Ramos (cell line): ENCODE measurements around the gene TSPO.

ENCODE experiments used
- in situ Hi-C: fragments of 300-500 bp; cut with MboI; formaldehyde crosslinking; loops from one replicate; pipeline ENCODE4 v1.14.3; 2022; ENCODE audit warnings: low sequenced_read_pairs; ENCODE audit not compliant: unreplicated experiment

Gene TSPO

DNA sequence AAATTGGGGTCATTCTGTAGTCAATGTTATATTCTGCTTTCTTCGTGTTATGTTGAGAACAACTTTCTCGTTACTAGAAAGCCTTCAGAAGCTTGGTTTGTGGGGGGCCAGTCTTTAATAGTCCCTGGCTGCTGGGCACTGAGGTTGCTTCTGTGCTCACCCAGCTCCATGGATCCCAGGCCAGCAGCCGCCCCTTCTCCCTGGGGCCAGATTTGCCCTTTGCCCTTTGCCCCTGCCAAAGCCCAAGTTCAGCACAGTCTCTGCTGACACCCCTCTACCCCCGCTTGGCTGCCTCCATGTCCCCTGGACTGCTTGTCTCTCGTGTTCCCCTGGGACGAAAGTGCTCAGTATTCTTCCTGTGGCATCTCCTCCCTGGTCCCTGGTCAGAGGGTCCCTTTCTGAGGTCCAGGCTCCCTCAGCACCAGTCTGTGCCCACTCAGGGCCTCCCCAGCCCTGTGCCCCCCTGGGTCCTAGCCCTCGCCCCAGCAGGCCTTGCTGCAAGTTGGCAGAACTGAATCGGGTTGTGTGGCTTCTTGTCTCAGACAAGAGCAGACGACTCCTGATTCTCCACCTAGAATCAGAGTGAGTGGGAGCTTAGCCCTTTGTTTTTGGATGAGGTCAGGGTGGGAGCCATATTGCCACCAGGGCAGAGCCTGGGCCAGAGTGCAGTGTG, 6.7 kb downstream of the TSPO start:
- in situ Hi-C loops, result no loop called here

DNA sequence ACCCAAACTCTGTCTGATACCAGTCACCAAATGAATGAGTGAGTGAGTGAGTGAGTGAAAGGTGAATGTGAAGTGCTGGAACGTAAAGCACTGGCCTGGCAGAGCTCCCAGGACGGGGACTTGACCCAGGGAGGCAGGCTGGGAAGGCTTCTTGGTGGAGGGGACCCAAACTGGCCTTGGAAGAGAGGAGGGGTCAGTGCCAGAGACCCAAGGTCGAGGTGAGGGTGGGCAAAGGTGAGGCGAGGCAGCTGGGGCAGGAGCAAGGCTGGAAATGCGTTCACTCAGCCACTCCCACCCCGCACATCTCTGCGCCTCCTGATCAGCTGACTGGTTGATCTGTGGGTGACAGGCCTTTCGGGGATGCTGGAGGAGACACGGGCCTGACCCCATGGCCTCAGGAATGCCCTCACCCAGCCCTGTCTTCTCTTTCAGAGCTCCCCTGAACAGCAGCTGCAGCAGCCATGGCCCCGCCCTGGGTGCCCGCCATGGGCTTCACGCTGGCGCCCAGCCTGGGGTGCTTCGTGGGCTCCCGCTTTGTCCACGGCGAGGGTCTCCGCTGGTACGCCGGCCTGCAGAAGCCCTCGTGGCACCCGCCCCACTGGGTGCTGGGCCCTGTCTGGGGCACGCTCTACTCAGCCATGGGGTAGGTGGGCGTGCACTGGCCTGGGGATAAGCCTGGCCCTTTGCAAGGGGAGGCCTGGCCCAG, 7.6 kb downstream of the TSPO start:
- in situ Hi-C loops, result no loop called here

DNA sequence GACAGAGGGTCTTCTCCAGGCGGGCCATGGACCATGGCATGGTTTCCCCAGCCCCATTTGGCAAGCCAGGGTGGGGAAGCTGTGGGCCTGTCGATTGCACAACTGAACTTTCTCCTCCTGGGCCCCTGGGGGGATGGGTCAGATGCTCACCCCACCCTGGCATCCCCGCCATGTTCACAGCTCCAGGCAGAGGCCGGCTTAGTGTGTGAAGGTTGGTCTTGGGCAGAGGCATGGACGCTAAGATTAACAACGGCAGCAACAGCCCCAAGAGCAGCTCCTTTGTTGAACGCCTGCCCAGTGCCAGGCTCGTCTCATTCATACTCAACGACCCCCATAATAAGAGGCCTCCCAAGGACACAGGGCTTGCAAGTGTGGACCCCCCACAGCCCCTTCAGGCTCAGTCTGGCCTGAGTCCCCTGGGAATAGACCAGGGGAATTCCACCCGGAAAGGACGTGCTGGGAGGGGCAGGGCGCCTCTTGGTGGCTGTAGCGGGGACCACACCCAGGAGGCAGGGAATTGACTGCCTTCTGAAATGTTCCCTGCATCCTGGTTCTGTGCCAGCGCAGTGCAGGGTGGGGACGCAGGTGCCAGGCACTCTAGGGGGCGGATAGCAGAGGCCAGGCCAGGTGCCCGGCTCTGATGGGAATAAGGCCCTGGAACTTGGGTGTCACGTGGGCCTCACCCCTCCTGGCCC, 8.3 kb downstream of the TSPO start:
- in situ Hi-C loops, result no loop called here

DNA sequence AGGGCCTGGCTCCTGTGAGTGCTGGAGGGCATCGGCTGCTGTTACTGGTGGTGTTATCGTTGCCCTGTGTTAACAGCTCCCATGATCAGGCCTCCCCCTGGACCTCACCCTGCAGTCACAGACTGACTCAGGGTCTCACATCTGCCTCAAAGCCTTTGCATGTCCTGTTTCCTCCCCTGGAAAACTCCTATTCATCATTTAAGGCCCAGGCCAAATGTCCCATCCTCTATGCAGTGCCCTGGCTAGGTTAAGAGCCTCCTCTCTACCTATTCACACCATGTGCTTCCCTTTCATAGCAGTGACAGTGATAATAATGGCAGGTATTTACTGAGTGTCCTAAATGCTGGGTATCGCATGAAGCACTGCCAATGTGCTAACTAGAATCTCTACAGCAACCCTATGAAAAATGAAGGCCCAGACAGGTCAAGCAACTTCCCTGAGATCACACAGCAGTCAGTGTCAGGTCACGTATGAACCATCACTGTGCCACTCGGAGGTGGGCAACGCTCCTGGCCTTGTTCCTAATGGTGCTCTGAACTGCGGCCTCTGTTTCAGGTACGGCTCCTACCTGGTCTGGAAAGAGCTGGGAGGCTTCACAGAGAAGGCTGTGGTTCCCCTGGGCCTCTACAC, 9.3 kb downstream of the TSPO start:
- in situ Hi-C loops, result no loop called here

DNA sequence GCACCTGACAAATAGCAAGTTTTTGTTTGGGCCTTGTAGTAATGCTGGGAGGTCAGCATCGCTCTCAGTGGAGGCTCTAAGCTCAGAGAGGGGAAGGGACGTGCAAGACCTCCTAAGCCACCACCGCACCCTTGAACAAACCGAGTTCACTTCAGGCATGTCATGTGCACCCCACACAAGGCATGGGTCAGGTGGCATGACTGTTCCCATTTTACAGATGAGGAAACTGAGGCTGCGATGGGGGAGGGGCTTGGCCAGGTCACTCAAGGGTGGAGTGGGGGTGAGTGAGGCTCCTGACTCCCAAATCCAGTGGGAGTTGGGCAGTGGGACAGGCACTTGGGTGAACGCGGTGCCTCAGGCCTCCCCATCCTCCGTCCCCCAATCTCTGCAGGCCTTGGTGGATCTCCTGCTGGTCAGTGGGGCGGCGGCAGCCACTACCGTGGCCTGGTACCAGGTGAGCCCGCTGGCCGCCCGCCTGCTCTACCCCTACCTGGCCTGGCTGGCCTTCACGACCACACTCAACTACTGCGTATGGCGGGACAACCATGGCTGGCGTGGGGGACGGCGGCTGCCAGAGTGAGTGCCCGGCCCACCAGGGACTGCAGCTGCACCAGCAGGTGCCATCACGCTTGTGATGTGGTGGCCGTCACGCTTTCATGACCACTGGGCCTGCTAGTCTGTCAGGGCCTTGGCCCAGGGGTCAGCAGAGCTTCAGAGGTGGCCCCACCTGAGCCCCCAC, 11.2 kb downstream of the TSPO start:
- in situ Hi-C loops, result no loop called here

DNA sequence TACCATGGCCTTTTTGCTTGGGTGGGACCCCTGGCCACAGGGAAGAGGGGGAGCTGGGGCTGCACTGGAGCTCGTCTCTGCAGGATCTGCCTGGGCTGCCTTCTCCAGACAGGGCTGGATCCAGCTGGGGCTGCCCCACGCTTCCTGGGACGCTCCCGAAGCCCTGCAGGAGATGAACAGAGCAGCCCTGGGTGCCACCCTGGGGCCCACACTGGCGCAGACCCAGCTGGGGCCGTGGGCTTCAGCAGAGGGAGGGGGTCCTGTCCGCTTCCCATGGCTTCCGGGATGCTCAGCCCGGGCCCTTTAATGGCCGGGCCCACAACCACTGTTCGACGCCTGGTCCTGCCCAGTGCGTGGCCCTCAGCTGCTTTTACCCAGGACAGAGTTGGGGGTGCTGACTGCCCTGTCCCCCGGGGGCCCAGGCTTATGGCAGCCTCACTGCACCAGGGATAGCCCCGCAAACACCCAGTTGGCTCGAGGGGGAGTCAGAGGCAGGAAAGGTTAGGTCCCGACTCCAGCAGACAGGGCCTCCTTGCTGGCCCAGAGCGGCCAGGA, 12.0 kb downstream of the TSPO start:
- in situ Hi-C loops, result no loop called here

DNA sequence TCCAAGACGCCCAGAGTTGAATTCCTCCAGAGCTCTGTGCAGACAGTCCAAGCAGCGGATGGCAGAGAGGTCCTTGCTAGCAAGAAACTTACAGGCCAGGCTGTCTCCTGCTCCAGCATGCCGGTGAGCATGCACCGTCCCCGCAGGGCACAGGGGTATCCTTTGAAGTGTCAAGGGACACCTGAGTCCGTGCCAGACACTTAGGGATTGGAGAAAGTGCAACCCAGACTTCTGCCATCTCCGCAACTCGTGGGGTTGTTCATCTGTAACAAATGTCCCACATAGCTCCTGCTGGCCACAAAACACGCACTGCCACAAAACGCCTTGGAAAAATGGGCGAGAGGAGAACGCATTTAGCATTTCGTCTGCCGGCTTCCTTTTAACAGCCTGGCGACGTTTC, 13.3 kb downstream of the TSPO start:
- in situ Hi-C loops, result no loop called here

DNA sequence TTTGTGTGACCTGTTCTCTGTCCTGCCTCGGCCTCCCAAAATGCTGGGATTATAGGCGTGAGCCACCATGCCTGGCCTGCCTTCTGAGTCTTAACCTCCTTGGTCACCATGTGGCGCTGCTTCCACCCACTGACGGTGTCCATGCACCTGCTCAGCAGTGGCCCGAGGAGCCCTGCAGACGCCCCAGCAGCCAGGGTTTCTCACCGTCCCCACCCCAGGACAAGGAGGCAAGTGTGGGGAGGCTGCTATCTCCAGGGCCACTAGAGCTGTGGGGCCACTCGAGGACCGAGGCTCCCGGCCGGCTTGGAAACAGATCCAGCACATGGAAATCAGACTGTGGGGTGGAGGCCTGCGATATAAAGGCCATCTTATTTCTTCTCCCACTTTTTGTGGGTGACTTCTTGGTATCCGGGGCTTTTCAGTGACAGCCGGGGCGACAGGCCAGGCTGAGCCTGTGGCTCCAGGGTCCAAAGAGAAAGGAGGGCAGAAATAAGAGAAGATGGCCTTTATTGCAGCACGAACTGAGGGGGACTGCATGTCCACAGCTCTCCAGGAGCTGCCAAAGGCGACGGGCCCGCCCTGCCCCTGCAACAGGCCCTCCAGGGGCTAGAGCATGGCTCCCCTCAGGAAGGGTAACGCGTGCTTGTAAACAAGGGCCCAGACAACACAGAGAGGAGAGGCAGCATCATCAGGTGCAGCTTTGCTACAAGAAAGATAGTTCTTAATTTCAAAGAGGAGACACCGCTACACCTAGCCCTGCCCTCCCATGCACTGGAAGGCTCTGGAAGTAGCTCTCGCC, 15.0 kb downstream of the TSPO start:
- in situ Hi-C loops, result no loop called here

DNA sequence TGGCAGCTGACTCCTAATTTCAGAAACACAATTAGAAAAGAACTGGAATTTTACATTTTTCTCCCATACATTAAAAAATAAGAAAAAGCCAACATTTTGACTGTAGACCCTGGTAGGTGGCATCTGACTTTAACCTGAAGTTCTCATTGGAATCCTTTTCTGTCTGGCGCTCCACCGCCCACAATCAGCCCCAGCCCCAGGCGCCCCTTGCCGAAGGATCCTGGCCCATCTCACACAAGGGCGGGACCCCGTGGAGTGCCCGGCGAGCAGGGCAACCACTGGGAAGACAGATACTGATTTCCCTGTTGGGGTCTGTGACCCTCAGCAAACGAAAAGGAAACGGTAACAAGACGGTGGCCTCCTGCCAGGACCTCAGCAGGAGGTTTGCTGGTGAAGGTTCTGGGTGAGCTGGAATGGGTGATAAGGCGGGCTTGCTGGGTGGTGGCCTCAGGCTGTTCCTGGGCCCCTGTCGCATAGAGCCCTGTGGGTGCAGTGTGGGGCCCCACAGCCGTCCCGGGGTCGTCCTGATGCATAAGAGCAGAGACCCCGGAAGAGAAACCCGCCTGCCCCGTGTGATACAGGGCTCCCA, 15.7 kb downstream of the TSPO start:
- in situ Hi-C loops, result no loop called here

DNA sequence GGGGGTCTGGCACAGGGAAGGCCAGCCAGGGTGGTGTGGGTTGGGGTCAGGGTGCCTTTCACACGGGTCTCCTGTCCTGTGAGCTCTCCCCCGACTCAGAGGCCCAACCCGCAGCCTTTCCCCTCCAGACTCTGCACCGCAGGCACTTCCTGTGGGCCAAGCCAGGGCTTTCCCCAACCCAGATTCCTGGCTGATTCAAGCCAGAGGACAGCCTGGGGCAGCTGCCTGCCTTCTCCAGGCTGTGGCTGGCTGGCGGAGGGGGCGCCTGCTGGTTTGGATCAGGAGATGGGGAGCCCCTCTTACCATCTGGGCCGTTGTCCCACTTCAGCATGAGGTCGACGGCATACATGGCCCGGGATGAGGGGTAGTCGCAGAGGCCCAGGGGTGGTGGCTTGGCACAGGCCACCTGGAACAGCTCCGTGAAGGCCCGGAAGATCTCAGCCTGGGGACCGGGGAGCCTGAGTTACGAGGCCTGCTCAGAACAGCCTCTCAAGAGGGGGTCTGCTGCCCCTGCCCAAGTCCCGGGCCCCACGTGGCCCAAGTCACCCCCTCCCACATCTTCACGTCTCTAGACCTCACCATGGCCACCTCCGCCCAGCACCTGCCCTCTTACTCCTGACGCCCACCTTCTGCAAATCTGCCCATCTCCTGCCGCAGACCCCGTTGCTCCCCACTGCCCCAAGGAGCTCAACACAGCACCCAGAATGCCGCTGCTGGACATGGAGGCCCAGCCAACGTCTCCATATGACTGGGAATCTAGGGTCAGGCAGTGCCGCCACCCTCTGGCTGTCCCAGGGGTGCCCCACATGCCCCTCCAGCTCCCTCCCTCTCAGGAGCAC, 17.3 kb downstream of the TSPO start:
- in situ Hi-C loops, result no loop called here

DNA sequence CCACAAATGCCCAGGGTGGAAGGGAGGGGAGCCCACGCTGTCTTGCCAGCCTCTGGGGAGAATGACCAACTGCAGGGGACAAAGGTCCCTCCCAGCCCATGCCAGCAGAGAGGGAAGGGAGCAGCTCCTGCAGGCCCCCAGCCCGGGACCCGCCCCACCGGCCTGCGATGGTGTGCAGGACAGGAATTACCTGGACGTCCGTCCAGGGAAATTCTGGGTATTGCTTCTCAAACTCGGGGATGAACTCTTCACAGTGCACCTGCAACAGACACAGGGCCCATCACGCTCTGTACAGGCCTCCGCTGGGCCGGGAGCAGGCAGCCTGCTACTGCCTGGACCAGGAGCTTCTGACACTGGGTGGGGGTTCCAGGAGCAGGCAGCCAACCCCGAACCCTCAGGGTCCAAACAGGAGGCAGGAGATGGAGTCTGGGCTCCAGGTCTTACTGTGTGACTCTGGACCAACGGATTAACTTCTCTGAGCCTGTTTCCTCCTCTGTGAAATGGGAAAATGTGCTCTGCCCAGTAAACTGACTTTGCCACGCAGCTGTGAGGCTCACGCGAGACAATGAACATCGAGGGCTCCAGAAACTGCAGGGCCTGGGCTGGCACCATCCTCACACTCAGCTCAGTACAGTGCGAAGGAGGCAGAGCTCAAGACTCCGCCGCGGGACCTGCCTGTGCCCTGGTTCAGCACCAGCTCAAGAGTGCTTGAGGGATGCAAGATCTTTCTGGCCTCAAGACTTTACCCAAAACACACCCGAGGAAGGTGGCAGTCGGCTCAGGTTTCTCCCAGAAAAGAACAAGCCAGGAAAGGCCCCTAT, 18.2 kb downstream of the TSPO start:
- in situ Hi-C loops, result no loop called here

DNA sequence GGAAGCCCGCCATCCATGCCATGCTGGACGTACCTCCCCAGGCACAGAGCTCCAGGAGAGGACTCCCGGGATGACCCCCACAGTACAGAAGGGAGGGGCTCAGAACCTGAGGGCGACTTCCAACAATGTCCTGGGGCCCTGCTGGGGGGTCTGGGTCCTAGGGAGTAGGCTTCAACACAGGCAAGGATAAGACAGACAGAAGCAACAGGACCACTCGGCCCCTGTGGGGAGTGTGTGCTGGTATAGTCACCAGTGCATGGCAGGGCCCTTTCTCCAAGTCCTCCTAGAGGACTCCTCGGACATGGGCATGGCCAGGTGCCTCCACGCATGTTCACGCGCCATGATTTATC, 18.7 kb downstream of the TSPO start:
- in situ Hi-C loops, result no loop called here

DNA sequence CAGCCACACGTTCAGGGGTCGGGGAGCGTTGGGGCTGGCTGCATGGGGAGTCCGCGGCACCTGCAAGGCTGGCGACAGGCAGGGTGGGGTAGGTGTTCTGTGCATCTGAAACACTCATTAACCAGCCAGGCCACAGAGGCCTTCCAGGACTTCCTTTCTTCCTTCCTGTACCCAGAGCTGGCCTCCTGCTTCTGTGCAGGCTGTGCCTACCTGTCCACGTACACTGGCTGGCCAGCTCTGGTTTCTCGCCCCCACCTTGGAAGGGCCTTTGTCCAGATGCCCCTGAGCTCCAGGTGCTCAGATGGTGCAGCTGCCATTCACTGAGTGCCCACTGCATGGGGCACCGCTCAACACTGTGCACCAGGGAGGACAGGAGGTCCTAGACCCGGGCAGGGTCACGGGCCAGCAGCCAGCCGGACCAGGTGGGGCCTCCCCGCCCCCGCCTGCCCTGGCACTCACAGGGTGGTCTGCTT, 19.7 kb downstream of the TSPO start:
- in situ Hi-C loops, result no loop called here

DNA sequence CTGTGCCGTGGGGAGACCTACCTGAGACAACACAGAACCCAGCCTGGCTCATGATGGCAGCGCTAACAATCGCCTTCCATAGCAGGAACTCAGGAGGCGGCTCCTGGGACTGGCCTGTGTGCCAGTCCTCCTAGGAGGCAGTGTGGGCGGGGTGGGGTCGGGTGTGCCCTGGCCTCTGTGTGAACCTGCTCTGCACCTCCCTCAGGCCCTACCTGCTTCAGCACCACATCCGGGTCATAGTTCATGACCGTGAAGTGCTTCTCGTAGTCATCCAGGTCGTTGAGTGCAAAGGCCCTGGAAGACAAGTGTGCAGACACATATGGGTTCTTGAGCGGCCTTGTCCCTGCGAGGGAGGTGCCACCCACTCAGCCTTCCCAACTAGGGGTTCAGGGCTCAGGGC, 20.2 kb downstream of the TSPO start:
- in situ Hi-C loops, result no loop called here

DNA sequence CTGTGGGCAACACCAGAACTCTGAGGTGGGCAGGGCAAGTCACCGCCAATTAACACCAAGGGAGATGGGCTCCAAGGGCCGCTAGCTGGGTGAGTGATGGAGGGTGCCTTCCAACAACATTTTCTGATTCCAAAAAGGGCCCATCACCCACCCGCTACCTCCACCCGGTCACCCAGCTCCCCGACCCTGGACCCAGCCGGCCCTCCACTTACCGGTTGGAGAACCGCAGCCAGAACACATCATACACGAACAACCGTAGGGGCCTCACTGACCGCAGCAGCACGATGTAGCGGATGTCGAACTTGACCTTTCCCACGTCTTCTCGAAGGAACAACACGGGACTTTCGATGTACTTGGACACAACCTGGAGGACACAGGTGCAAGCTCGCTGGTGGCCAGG, 20.8 kb downstream of the TSPO start:
- in situ Hi-C loops, result no loop called here

DNA sequence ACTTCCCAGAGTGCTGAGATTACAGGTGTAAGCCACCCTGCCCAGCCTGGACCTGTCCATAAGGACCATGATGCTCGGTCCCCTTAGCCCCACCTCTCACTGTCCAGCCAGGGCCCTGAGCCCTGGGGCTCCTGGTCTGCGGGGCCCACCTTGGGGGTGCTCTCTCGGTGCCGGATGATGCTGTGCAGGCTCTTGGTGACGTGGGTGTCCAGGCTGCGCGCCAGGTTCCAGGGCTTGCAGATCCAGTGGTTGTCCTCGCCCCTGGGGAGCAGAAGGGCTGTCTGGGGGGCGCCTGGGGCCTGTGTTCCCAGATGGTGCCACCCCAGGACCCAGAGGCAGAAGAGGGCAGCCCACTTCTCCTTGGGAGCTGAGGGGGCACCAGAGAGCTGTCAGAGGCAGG, 22.2 kb downstream of the TSPO start:
- in situ Hi-C loops, result no loop called here

DNA sequence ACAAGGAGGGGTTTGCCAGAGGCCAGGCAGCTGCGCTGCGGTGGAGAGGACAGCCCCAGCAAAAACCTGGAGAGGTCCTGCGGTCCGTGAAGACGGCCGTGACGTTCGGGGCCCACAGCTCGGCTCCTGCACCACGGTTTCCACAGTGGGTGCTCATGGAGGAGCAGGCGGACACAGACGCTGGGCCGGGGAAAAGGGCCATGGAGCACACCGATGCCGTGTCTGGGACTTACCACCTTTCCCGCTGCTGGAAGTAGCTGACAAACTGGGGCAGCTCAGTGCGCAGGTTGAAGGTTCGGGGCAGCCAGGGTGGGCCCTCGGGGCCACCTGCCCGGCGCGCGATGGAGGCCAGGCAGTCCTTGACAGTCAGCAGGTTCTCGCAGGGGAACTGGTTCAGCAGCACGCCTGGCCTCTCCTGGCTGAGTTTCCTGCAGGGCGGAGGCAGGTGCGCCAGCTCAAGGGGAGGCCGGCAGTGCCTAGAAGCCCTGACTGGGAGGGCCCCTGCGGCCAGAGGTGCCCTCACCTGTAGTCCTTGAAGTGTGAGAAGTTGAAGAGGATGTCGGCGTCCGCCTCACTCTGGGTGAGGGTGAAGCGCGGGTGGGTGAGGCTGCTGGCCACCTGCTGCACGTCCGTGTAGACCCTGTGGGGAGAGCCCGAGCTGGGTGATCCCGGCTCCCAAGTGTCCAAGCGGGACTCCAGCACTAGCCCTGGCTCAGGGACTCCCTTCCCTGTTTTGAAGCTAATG, 22.8 kb downstream of the TSPO start:
- in situ Hi-C loops, result no loop called here
